Brain microvascular endothelial cell (primary cell): ENCODE data around the gene C3orf52.

Experiments used
- DNase-seq: peaks from one replicate; pipeline ENCODE4 v3.0.0-alpha.2; 2020
- H3K27ac ChIP-seq: fragments of 250-450 bp; sonication (Bioruptor Pico); 2 replicates; pipeline ENCODE4 v1.5.1; 2020; ENCODE audit warnings: mild to moderate bottlenecking, moderate library complexity
- H3K27me3 ChIP-seq: fragments of 250-450 bp; sonication (Bioruptor Pico); replicated peaks from 2 replicates; pipeline ENCODE4 v1.5.1; 2020; ENCODE audit warnings: mild to moderate bottlenecking
- H3K36me3 ChIP-seq: fragments of 250-450 bp; sonication (Bioruptor Pico); replicated peaks from 2 replicates; pipeline ENCODE4 v1.5.1; 2020; ENCODE audit warnings: mild to moderate bottlenecking
- H3K4me3 ChIP-seq: 2 replicates; pipeline ENCODE4 v1.5.1; 2011; ENCODE audit warnings: low read depth, mild to moderate bottlenecking, control low read depth, low read length, moderate library complexity
- CTCF ChIP-seq: IDR thresholded peaks from 2 replicates; pipeline ENCODE4 v1.5.1; 2011; ENCODE audit warnings: low read depth, mild to moderate bottlenecking, moderate library complexity, low read length, control low read depth, inconsistent platforms; ENCODE audit errors: missing control alignments
- in situ Hi-C: cut with HindIII; loops from 2 replicates; pipeline ENCODE4 v1.10.0; 2017; ENCODE audit warnings: low sequenced_read_pairs, low pct_ligation_motif_present

Gene C3orf52

GRCh38 chr3:112114576-112115160 lies 28.5 kb downstream of the C3orf52 start:
- DNase-seq, result no peak
- TF ChIP-seq CTCF, result no peak
- Histone ChIP-seq H3K4me3 (no peak overlapping the region), H3K36me3 (peaks cover 14% of the 10 kb centered on the region), H3K27ac (no peak overlapping the region), H3K27me3 (no peaks in the 10 kb centered on the region)
- in situ Hi-C loops, result no loop called here

- in situ Hi-C loops, result no loop called here
- no peak for DNase-seq
- no peak for TF ChIP-seq CTCF
- no peak overlapping the region for H3K27ac ChIP-seq
- H3K27me3 ChIP-seq, result no peaks in the 10 kb centered on the region
- peaks cover 14% of the 10 kb centered on the region for H3K36me3 ChIP-seq
- H3K4me3 ChIP-seq, result no peak overlapping the region
Measured at GRCh38 chr3:112115161-112115739, 29.1 kb downstream of the C3orf52 start.

GRCh38 chr3:112115806-112116383 lies 29.7 kb downstream of the C3orf52 start:
- no peak for TF ChIP-seq CTCF
- Histone ChIP-seq H3K4me3 (no peak overlapping the region), H3K36me3 (peaks cover 14% of the 10 kb centered on the region), H3K27me3 (no peaks in the 10 kb centered on the region), H3K27ac (no peak overlapping the region)
- DNase-seq, result no peak
- in situ Hi-C loops, result no loop called here

GRCh38 chr3:112116748-112117186 lies 30.6 kb downstream of the C3orf52 start:
- no peak for TF ChIP-seq CTCF
- Histone ChIP-seq H3K36me3 (peaks cover 10% of the 10 kb centered on the region), H3K27ac (no peak overlapping the region), H3K27me3 (no peaks in the 10 kb centered on the region), H3K4me3 (no peak overlapping the region)
- in situ Hi-C loops, result no loop called here
- DNase-seq, result no peak

GRCh38 chr3:112117415-112117814 lies 31.2 kb downstream of the C3orf52 start:
- H3K27ac ChIP-seq, result no peak overlapping the region
- no peaks in the 10 kb centered on the region for H3K27me3 ChIP-seq
- no peak for DNase-seq
- in situ Hi-C loops, result no loop called here
- peaks cover 10% of the 10 kb centered on the region for H3K36me3 ChIP-seq
- H3K4me3 ChIP-seq, result no peak overlapping the region
- no peak for TF ChIP-seq CTCF
